ENCODE data around the gene ARID5A.
A peak's percentile ranks its signal among the peaks of the same experiment; 100 is the strongest.

Gene ARID5A

DNA sequence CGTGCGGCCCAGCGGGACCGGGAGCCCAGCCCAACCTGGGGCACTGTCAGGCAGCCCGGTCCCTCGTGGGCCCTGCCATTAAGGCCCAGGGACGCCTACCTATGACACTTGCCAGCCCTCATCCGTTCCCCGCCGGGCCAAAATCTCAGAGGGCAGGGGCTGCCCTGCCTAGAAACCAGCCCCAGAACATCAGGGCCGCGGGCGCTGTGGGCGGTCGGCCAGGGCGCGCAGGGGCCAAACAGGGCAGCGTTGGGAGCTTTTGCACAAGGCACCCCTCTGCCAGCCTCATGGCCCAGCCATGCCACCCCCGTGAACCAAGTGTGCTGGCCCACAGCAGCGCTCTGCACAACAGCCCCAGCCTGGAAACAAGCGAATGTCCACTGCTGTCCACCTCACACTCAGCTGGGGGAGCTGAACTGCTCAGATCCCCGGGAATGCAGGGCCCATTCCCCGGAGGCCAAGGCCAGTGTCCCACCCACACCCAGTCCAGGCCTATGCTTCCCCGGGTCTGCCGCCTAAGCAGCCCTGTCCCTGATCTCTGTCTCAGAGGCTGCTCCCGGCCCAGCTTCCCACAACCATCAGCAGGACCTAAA, 27.9 kb upstream of the ARID5A start:
- H3K4me3 ChIP-seq (ENCODE audit: low read depth, low read length) = peak overlapping the region; percentile 18; the same call in 1 of the 2 replicates
- no peak overlapping the region for H3K9ac ChIP-seq (ENCODE audit: low read length)
- H3K27me3 ChIP-seq (ENCODE audit: control insufficient read depth, insufficient read depth, low read length) = peaks cover 27% of the 10 kb centered on the region
- no peak overlapping the region for H3K27ac ChIP-seq (ENCODE audit: low read depth, low read length)
- peaks cover 16% of the 10 kb centered on the region for H3K4me1 ChIP-seq (ENCODE audit: control insufficient read depth, insufficient read depth, low read length)
- no peaks in the 10 kb centered on the region for H3K36me3 ChIP-seq (ENCODE audit: control insufficient read depth, insufficient read depth, low read length)
- H3K9me3 ChIP-seq (ENCODE audit: control insufficient read depth, insufficient read depth, low read depth, low read length) = no peaks in the 10 kb centered on the region

DNA sequence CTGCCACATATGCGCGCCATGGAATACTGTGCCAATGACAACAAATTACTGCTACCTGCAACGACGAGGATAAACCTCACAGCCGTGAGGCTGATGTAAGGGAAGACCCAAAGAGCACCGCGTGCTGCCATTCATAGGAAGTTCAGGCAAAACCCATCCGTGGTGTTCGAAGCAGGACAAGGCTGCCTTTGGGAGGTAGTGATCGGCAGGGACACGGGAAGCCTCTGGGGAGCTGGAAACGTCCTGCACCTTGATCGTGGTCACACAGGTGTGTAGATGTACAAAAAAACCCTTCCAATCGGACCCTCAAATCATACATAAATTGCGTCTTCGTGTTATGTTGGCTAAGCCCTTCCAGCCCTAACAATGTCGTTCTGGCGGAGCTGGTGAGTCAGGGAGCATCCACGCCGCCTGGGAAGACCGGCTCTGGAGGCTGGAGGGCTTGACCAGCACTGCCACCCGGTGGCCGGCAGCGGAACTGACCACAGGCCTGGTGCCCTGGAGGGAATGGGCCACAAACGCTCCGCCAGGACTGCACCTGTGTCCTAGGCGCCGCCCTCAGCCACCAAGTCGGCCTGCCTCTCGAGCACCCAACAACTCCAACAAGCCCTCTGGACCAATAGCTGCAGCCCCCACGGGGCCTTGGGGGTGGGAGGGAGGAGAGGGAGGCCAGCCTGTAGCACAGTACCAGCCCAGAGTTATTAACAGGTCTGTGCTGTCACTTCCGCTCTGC, 27.3 kb upstream of the ARID5A start:
- Histone ChIP-seq H3K27ac (ENCODE audit: low read depth, low read length) (no peak overlapping the region), H3K27me3 (ENCODE audit: control insufficient read depth, insufficient read depth, low read length) (peaks cover 27% of the 10 kb centered on the region), H3K4me3 (ENCODE audit: low read depth, low read length) (peak overlapping the region; percentile 45), H3K9ac (ENCODE audit: low read length) (no peak overlapping the region), H3K36me3 (ENCODE audit: control insufficient read depth, insufficient read depth, low read length) (no peaks in the 10 kb centered on the region), H3K9me3 (ENCODE audit: control insufficient read depth, insufficient read depth, low read depth, low read length) (no peaks in the 10 kb centered on the region), H3K4me1 (ENCODE audit: control insufficient read depth, insufficient read depth, low read length) (peaks cover 16% of the 10 kb centered on the region)

GRCh38 chr2:96509847-96510230, 26.7 kb upstream of the ARID5A start:
- Histone ChIP-seq H3K9ac (ENCODE audit: low read length) (no peak overlapping the region), H3K9me3 (ENCODE audit: control insufficient read depth, insufficient read depth, low read depth, low read length) (no peaks in the 10 kb centered on the region), H3K4me3 (ENCODE audit: low read depth, low read length) (peak overlapping the region; percentile 45), H3K36me3 (ENCODE audit: control insufficient read depth, insufficient read depth, low read length) (no peaks in the 10 kb centered on the region), H3K27ac (ENCODE audit: low read depth, low read length) (no peak overlapping the region), H3K27me3 (ENCODE audit: control insufficient read depth, insufficient read depth, low read length) (peaks cover 27% of the 10 kb centered on the region), H3K4me1 (ENCODE audit: control insufficient read depth, insufficient read depth, low read length) (peaks cover 16% of the 10 kb centered on the region)

DNA sequence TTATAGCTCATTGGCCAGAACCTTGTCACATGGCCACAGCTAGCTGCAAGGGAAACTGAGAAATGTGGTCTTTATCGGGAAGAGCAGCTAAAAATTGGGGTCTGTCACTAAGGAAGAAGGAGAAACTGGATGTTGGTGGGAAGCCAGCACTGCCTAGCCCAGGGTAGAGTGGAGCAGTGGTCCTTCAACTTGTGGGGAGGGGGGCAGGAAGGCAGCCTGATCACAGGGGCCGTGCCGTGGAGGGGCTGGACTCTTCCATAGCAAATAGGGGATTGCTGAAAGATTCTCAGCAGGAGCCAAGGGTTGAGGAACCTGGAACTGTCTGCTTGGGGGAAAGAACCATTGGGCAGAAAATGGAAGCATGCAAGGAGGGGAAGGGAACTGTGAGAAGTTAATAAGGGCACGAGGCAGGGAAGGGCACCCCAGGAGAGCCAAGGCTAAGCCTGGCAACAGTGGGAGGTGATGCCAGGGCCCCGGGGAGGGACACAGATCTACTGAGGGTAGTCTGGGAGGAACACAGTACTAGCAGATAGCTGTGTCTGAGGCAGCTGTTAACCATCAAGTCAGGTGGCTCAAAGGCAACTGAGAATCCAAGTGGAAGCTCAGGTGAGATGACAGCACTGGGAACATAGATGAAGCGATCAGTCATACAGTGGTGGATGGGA, 25.5 kb upstream of the ARID5A start:
- Histone ChIP-seq H3K27ac (ENCODE audit: low read depth, low read length) (no peak overlapping the region), H3K36me3 (ENCODE audit: control insufficient read depth, insufficient read depth, low read length) (no peaks in the 10 kb centered on the region), H3K9me3 (ENCODE audit: control insufficient read depth, insufficient read depth, low read depth, low read length) (no peaks in the 10 kb centered on the region), H3K4me3 (ENCODE audit: low read depth, low read length) (no peak overlapping the region), H3K9ac (ENCODE audit: low read length) (no peak overlapping the region), H3K27me3 (ENCODE audit: control insufficient read depth, insufficient read depth, low read length) (peaks cover 27% of the 10 kb centered on the region), H3K4me1 (ENCODE audit: control insufficient read depth, insufficient read depth, low read length) (peaks cover 9% of the 10 kb centered on the region; the same call in 1 of the 2 replicates)

DNA sequence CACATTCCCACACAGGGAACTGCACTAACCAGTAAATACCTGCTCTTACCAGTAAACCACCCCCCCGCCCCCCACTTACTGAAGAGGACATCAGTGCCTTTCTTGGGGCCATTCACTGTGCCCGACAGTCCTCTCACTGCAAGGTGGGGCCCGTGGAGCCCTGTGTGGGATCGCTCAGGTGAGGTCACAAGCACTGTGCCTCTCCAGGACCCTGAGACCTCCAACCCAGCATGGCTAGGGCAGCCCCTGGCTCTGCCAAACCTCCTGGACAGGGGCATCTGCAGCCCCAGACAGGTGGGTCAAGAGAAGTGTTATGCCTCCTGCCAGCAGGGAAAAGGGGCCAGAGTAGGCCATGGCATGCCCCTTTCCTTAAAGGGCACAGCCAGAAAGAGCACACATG, 24.7 kb upstream of the ARID5A start:
- no peak overlapping the region for H3K4me3 ChIP-seq (ENCODE audit: low read depth, low read length)
- H3K4me1 ChIP-seq (ENCODE audit: control insufficient read depth, insufficient read depth, low read length) = peaks cover 9% of the 10 kb centered on the region; the same call in 1 of the 2 replicates
- no peaks in the 10 kb centered on the region; the same call in 1 of the 2 replicates for H3K9me3 ChIP-seq (ENCODE audit: control insufficient read depth, insufficient read depth, low read depth, low read length)
- H3K9ac ChIP-seq (ENCODE audit: low read length) = no peak overlapping the region
- H3K27ac ChIP-seq (ENCODE audit: low read depth, low read length) = no peak overlapping the region
- no peaks in the 10 kb centered on the region for H3K36me3 ChIP-seq (ENCODE audit: control insufficient read depth, insufficient read depth, low read length)
- H3K27me3 ChIP-seq (ENCODE audit: control insufficient read depth, insufficient read depth, low read length) = peaks cover 27% of the 10 kb centered on the region

DNA sequence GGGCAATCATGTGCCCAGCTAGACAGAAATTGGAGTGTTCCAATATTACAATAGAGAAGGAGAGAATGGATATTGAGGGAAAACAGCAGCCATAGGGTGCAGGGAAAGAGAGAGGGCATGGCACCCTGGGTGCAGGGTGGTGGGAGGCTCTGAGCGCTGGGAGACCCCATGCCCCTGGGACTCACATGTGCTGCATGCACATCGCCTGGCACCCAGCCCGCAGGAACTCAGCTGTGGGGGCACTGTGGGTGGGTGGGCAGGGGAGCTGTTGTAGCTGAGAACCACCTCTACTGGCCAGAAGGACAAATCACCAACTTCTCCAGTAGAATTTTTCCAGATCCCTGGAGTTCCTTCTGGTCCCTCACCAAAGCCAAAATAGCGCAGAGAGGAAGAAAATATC, 24.2 kb upstream of the ARID5A start:
- H3K27ac ChIP-seq (ENCODE audit: low read depth, low read length) = no peak overlapping the region
- H3K36me3 ChIP-seq (ENCODE audit: control insufficient read depth, insufficient read depth, low read length) = no peaks in the 10 kb centered on the region
- H3K9me3 ChIP-seq (ENCODE audit: control insufficient read depth, insufficient read depth, low read depth, low read length) = peaks cover 4% of the 10 kb centered on the region; the same call in 1 of the 2 replicates
- no peak overlapping the region for H3K9ac ChIP-seq (ENCODE audit: low read length)
- no peak overlapping the region for H3K4me3 ChIP-seq (ENCODE audit: low read depth, low read length)
- H3K27me3 ChIP-seq (ENCODE audit: control insufficient read depth, insufficient read depth, low read length) = peaks cover 27% of the 10 kb centered on the region
- H3K4me1 ChIP-seq (ENCODE audit: control insufficient read depth, insufficient read depth, low read length) = peaks cover 9% of the 10 kb centered on the region; the same call in 1 of the 2 replicates

- no peak overlapping the region for H3K9ac ChIP-seq (ENCODE audit: low read length)
- peaks cover 9% of the 10 kb centered on the region; the same call in 1 of the 2 replicates for H3K9me3 ChIP-seq (ENCODE audit: control insufficient read depth, insufficient read depth, low read depth, low read length)
- no peaks in the 10 kb centered on the region for H3K36me3 ChIP-seq (ENCODE audit: control insufficient read depth, insufficient read depth, low read length)
- H3K4me1 ChIP-seq (ENCODE audit: control insufficient read depth, insufficient read depth, low read length) = peaks cover 3% of the 10 kb centered on the region; the same call in 1 of the 2 replicates
- H3K4me3 ChIP-seq (ENCODE audit: low read depth, low read length) = no peak overlapping the region
- H3K27me3 ChIP-seq (ENCODE audit: control insufficient read depth, insufficient read depth, low read length) = peaks cover 15% of the 10 kb centered on the region; the same call in 1 of the 2 replicates
- H3K27ac ChIP-seq (ENCODE audit: low read depth, low read length) = no peak overlapping the region
Measured at GRCh38 chr2:96514521-96514920, 22.0 kb upstream of the ARID5A start.

DNA sequence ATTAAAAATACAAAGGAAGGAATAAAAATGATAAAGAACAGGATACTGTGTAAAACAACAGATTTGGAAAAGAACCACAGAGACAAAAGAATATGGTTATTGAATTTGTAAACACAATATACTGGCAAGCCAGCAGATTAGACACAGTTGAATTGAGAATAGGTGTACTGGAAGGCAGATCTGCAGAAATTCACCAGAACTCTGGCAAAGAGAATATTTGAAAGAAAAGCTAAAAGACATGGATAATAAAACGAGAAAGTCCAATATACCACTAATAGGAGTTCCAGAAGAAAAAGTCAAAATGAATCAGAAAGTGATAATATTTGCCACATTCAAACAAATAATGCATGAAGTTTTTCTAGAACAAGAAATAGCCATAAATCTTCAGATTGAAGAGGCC, 19.5 kb upstream of the ARID5A start:
- Histone ChIP-seq H3K27me3 (ENCODE audit: control insufficient read depth, insufficient read depth, low read length) (no peaks in the 10 kb centered on the region), H3K36me3 (ENCODE audit: control insufficient read depth, insufficient read depth, low read length) (no peaks in the 10 kb centered on the region), H3K9me3 (ENCODE audit: control insufficient read depth, insufficient read depth, low read depth, low read length) (peaks cover 9% of the 10 kb centered on the region; the same call in 1 of the 2 replicates), H3K4me3 (ENCODE audit: low read depth, low read length) (no peak overlapping the region), H3K27ac (ENCODE audit: low read depth, low read length) (no peak overlapping the region), H3K9ac (ENCODE audit: low read length) (no peak overlapping the region), H3K4me1 (ENCODE audit: control insufficient read depth, insufficient read depth, low read length) (no peaks in the 10 kb centered on the region)

- H3K36me3 ChIP-seq (ENCODE audit: control insufficient read depth, insufficient read depth, low read length) = no peaks in the 10 kb centered on the region
- peaks cover 18% of the 10 kb centered on the region; the same call in 1 of the 2 replicates for H3K27me3 ChIP-seq (ENCODE audit: control insufficient read depth, insufficient read depth, low read length)
- peaks cover 9% of the 10 kb centered on the region; the same call in 1 of the 2 replicates for H3K9me3 ChIP-seq (ENCODE audit: control insufficient read depth, insufficient read depth, low read depth, low read length)
- H3K27ac ChIP-seq (ENCODE audit: low read depth, low read length) = no peak overlapping the region
- no peaks in the 10 kb centered on the region for H3K4me1 ChIP-seq (ENCODE audit: control insufficient read depth, insufficient read depth, low read length)
- no peak overlapping the region for H3K4me3 ChIP-seq (ENCODE audit: low read depth, low read length)
- H3K9ac ChIP-seq (ENCODE audit: low read length) = no peak overlapping the region
Measured at GRCh38 chr2:96520231-96520630, 16.3 kb upstream of the ARID5A start.

DNA sequence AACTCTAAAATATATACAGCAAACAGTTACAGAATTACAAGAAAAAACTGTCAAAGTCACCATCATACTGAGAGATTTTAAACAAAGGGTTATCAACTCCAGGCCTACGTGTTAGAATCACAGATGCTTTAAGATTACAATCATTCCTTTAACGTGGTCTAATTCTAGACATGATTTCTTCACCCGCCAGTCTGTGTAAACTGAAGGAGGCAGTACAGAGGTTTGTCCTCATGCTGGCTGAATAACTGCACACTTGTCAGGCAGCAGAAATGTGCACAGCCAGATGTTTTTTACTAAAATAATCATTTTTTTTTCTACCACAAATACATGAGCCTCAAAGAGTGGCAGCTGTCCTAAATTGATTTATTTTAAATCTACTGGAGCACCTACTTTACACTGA, 15.9 kb upstream of the ARID5A start:
- Histone ChIP-seq H3K36me3 (ENCODE audit: control insufficient read depth, insufficient read depth, low read length) (no peaks in the 10 kb centered on the region), H3K9ac (ENCODE audit: low read length) (no peak overlapping the region), H3K4me3 (ENCODE audit: low read depth, low read length) (no peak overlapping the region), H3K9me3 (ENCODE audit: control insufficient read depth, insufficient read depth, low read depth, low read length) (peaks cover 9% of the 10 kb centered on the region; the same call in 1 of the 2 replicates), H3K27me3 (ENCODE audit: control insufficient read depth, insufficient read depth, low read length) (peaks cover 19% of the 10 kb centered on the region; the same call in 1 of the 2 replicates), H3K27ac (ENCODE audit: low read depth, low read length) (no peak overlapping the region), H3K4me1 (ENCODE audit: control insufficient read depth, insufficient read depth, low read length) (no peaks in the 10 kb centered on the region)

GRCh38 chr2:96521219-96521618, 15.3 kb upstream of the ARID5A start:
- H3K4me1 ChIP-seq (ENCODE audit: control insufficient read depth, insufficient read depth, low read length) = no peaks in the 10 kb centered on the region
- peaks cover 9% of the 10 kb centered on the region; the same call in 1 of the 2 replicates for H3K9me3 ChIP-seq (ENCODE audit: control insufficient read depth, insufficient read depth, low read depth, low read length)
- H3K4me3 ChIP-seq (ENCODE audit: low read depth, low read length) = no peak overlapping the region
- H3K9ac ChIP-seq (ENCODE audit: low read length) = no peak overlapping the region
- no peak overlapping the region for H3K27ac ChIP-seq (ENCODE audit: low read depth, low read length)
- peaks cover 23% of the 10 kb centered on the region for H3K27me3 ChIP-seq (ENCODE audit: control insufficient read depth, insufficient read depth, low read length)
- no peaks in the 10 kb centered on the region for H3K36me3 ChIP-seq (ENCODE audit: control insufficient read depth, insufficient read depth, low read length)
